K562 (cell line): Measurements from ENCODE around the gene CCL24. TPM values are rescaled to one million over a fixed set of nuclear protein-coding genes. Genes with fewer than 3 reads are reported as not detected.

Source experiments
- ARID1B ChIP-seq: fragments of 450-650 bp; IDR thresholded peaks from 2 replicates; pipeline ENCODE4 v1.6.1; 2016; ENCODE audit warnings: antibody characterized with exemption, mild to moderate bottlenecking, inconsistent platforms
- CBX3 ChIP-seq, 2 experiments: IDR thresholded peaks; 1 replicate in 1 of 2; 2 replicates in 1 of 2; pipeline ENCODE4 v1.6.1; 2012; ENCODE audit warnings: inconsistent platforms in 2 of 2, low read length in 2 of 2, borderline replicate concordance in 1 of 2, control low read depth in 1 of 2
- CTBP1 ChIP-seq: fragments of 450-650 bp; IDR thresholded peaks from 2 replicates; pipeline ENCODE4 v1.6.1; 2016; ENCODE audit warnings: borderline replicate concordance
- DDX20 ChIP-seq: fragments of 450-650 bp; IDR thresholded peaks from 2 replicates; pipeline ENCODE4 v1.6.1; 2016; ENCODE audit warnings: missing genetic modification characterization, low read depth, mild to moderate bottlenecking, missing compliant biosample characterization, moderate library complexity
- DPF2 ChIP-seq: fragments of 450-650 bp; IDR thresholded peaks from 2 replicates; pipeline ENCODE4 v1.6.1; 2016
- ELF4 ChIP-seq: fragments of 450-650 bp; formaldehyde crosslinking; IDR thresholded peaks from 2 replicates; pipeline ENCODE4 v1.4.0; 2022; ENCODE audit warnings: missing genetic modification characterization
- L3MBTL2 ChIP-seq: fragments of 450-650 bp; IDR thresholded peaks from 2 replicates; pipeline ENCODE4 v1.6.1; 2016; ENCODE audit warnings: mild to moderate bottlenecking, moderate library complexity
- MAFF ChIP-seq: IDR thresholded peaks from 2 replicates; pipeline ENCODE4 v1.6.1; 2012; ENCODE audit warnings: low read length, improper control_type of control experiment
- MAFK ChIP-seq: IDR thresholded peaks from 2 replicates; pipeline ENCODE4 v1.6.1; 2011; ENCODE audit warnings: low read length, improper control_type of control experiment
- MTA1 ChIP-seq: fragments of 450-650 bp; IDR thresholded peaks from 2 replicates; pipeline ENCODE4 v1.6.1; 2017; ENCODE audit warnings: borderline replicate concordance
- MYNN ChIP-seq, 2 experiments: sonication (generic); formaldehyde crosslinking in 1 of 2; IDR thresholded peaks; 2 replicates each; pipeline versions ENCODE4 v1.5.0 to v1.6.1; 2016 to 2020; ENCODE audit warnings: antibody characterized with exemption in 1 of 2, missing genetic modification reagents in 1 of 2
- NCOA1 ChIP-seq: fragments of 450-650 bp; IDR thresholded peaks from 2 replicates; pipeline ENCODE4 v1.6.1; 2016; ENCODE audit warnings: low read depth
- NRF1 ChIP-seq, 2 experiments: fragments of 450-650 bp; IDR thresholded peaks in 1 of 2; conservative IDR thresholded peaks in 1 of 2; 2 replicates each; pipeline ENCODE4 v1.6.1; 2014; ENCODE audit warnings: mild to moderate bottlenecking in 2 of 2
- PHF8 ChIP-seq: fragments of 200-600 bp; sonication (generic); IDR thresholded peaks from 2 replicates; pipeline ENCODE4 v1.6.1; 2012; ENCODE audit warnings: mixed run types, mild to moderate bottlenecking, inconsistent platforms, low read length, moderate library complexity, borderline replicate concordance
- PKNOX1 ChIP-seq: fragments of 450-650 bp; IDR thresholded peaks from 2 replicates; pipeline ENCODE4 v1.6.1; 2016
- RBM22 ChIP-seq: fragments of 200-400 bp; formaldehyde crosslinking; IDR thresholded peaks from 2 replicates; pipeline ENCODE4 v1.6.1; 2018; ENCODE audit warnings: low read length, low read depth; ENCODE audit not compliant: poor library complexity, severe bottlenecking
- SMARCA4 ChIP-seq: fragments of 450-650 bp; IDR thresholded peaks from 2 replicates; pipeline ENCODE4 v1.6.1; 2016
- TCF7L2 ChIP-seq: fragments of 150-350 bp; IDR thresholded peaks from 2 replicates; pipeline ENCODE4 v1.6.1; 2016; ENCODE audit warnings: low read depth, mild to moderate bottlenecking, low read length, moderate library complexity
- ZBTB11 ChIP-seq, 3 experiments: fragments of 200-800 bp in 1 of 3; fragments of 250-450 bp in 1 of 3; fragments of 450-650 bp in 1 of 3; sonication (Bioruptor Pico) in 1 of 3; sonication (Bioruptor generic) in 1 of 3; formaldehyde crosslinking in 1 of 3; IDR thresholded peaks; 2 replicates each; pipeline versions ENCODE4 v1.6.1 to v1.8.0; 2016 to 2022; ENCODE audit warnings: mild to moderate bottlenecking in 2 of 3, missing genetic modification characterization in 2 of 3, missing compliant biosample characterization in 1 of 3, moderate library complexity in 1 of 3
- ZNF121 ChIP-seq: sonication (generic); formaldehyde crosslinking; conservative IDR thresholded peaks from 2 replicates; pipeline ENCODE4 v1.8.0; 2022; ENCODE audit warnings: missing genetic modification reagents
- ZNF140 ChIP-seq: fragments of 250-450 bp; sonication (Bioruptor Pico); IDR thresholded peaks from 2 replicates; pipeline ENCODE4 v1.8.0; 2021; ENCODE audit warnings: moderate library complexity, mild to moderate bottlenecking, inconsistent platforms
- ZNF408 ChIP-seq: fragments of 250-450 bp; sonication (Bioruptor Pico); IDR thresholded peaks from 2 replicates; pipeline ENCODE4 v1.4.0; 2020; ENCODE audit warnings: low read depth, mild to moderate bottlenecking, moderate library complexity
- polyA plus RNA-seq, 8 experiments: library from polyadenylated mRNA; depleted of rRNA in 4 of 8; stranded (reverse) in 5 of 8; unstranded in 3 of 8; fragments of >200 nt; fragmentation: Nextera tagmentation in 2 of 8; fragmentation: Illumina TruSeq in 1 of 8; extraction: Ambion mirVana in 2 of 8; extraction: Trizol in 1 of 8; gene quantifications; 2 replicates each; pipeline versions ENCODE4 v1.2.1 to v1.2.3, GENCODE V29; 2011 to 2014; ENCODE audit warnings: inconsistent platforms in 1 of 8, missing spikeins in 1 of 8
- total RNA-seq, 7 experiments: library from RNA; depleted of rRNA in 6 of 7; stranded (reverse); fragments of >200 nt in 6 of 7; fragmentation: Illumina TruSeq in 2 of 7; extraction: Trizol in 2 of 7; gene quantifications; 2 replicates each; pipeline versions ENCODE4 v1.2.1 to v1.2.3, GENCODE V29; 2011 to 2021; ENCODE audit warnings: low replicate concordance in 1 of 7
- TF ChIP-seq, protein P1 (sequence below), 2 experiments: fragments of 450-650 bp; IDR thresholded peaks; 2 replicates each; pipeline ENCODE4 v1.6.1; 2016

CCL24 gene
- total and polyA plus RNA-seq, 9 of the 15 experiments (the other 6 are each of a cell fraction or from before 2014, with no cell fraction given), result 0.45 to 3.6 (median 0.95) TPM; not detected in 1

DNA sequence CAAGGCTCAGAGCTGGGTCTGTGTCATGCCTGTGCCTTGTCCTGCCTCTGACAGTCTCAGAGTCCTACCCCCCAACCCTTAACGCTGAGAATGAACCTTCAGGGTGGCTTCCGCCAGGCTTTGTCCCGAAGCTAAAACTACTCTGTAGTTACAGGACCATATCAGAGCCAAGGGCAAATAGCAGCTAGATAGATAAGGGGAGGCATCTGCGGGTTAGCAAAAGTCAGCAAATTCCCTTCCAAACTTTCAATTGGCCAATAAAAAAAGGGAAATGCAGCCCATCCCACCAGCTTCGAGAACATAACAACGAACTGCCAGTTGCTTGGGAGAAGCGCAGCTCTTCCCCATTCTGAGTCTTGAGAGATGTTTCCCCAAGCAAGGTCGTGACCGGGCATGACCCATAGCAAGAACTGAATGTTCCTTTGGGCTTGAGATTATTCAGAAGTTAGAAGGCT lies 17.7 kb downstream of the CCL24 start (continued):
- TF ChIP-seq ZBTB11 (CRISPR knock-in tag; IDR thresholded peaks at IDR 0.05) (0 out of 6 replicates have a peak, but pooled peaks of 1 of the 3 experiments have one; percentile 36), MAFK (peak; percentile 57), ARID1B (peak; percentile 64), SMARCA4 (peak; percentile 12; the same call in 1 of the 2 replicates), MTA1 (peak; percentile 39; the same call in 1 of the 2 replicates), ELF4 (CRISPR knock-in tag) (no peak), PHF8 (no peak), ZNF140 (CRISPR knock-in tag) (no peak), MAFF (peak; percentile 72; the same call in 1 of the 2 replicates), NRF1 (conservative IDR thresholded peaks at IDR 0.05 in 1 of 2, IDR thresholded peaks at IDR 0.05 in 1 of 2) (peak; percentile 30 to 55; a peak in 2 of 4 replicates), ZNF408 (CRISPR knock-in tag) (no peak), L3MBTL2 (0 out of 2 replicates have a peak, but pooled peaks have one; percentile 45), MYNN (IDR thresholded peaks at IDR 0.05) (no peak), MYNN (CRISPR knock-in tag; IDR thresholded peaks at IDR 0.05) (no peak), CTBP1 (peak; percentile 85), DDX20 (no peak), NCOA1 (peak; percentile 36; the same call in 1 of the 2 replicates), RBM22 (no peak), ZNF121 (CRISPR knock-in tag) (no peak), TCF7L2 (no peak), CBX3 (IDR thresholded peaks at IDR 0.05; ENCODE audit: borderline replicate concordance in 1 of 2, low read length in 2 of 2) (0 out of 3 replicates have a peak, but pooled peaks of 1 of the 2 experiments have one; percentile 24), DPF2 (peak; percentile 66), PKNOX1 (no peak; the same call in 1 of the 2 replicates)
- TF ChIP-seq, protein P1, sequence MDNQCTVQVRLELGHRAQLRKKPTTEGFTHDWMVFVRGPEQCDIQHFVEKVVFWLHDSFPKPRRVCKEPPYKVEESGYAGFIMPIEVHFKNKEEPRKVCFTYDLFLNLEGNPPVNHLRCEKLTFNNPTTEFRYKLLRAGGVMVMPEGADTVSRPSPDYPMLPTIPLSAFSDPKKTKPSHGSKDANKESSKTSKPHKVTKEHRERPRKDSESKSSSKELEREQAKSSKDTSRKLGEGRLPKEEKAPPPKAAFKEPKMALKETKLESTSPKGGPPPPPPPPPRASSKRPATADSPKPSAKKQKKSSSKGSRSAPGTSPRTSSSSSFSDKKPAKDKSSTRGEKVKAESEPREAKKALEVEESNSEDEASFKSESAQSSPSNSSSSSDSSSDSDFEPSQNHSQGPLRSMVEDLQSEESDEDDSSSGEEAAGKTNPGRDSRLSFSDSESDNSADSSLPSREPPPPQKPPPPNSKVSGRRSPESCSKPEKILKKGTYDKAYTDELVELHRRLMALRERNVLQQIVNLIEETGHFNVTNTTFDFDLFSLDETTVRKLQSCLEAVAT (IDR thresholded peaks at IDR 0.05), result no peak
